VCaP (cell line): Measurements from ENCODE around the gene PLA1A.

ENCODE experiments used
- H3K27ac ChIP-seq: fragments of 450-650 bp; 2 replicates; pipeline ENCODE4 v1.5.1; 2017
- TF ChIP-seq, protein P1 (sequence below): fragments of 450-650 bp; conservative IDR thresholded peaks from 2 replicates; pipeline ENCODE4 v1.5.1; 2017; ENCODE audit warnings: mild to moderate bottlenecking, moderate library complexity

The PLA1A gene

DNA sequence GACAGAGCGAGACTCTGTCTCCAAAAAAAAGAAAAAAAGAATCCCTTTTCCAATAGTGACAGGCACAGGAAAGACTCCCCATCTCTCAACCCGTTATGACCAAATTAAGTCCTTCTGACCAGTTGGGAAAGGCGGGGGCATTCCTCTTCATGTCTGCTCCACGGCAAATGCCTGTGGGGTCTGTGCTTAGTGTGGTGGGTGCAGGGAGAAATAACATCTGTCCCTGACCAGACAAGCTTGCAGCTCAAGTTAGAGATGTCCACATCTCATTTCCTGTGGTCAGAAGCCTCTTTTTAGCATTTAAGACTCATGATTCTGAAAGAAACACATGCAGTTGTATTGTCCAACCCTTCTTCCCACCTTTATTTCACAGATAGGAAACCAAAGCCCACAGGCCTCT lies 16.2 kb downstream of the PLA1A start:
- H3K27ac ChIP-seq, result no peak overlapping the region
- TF ChIP-seq, protein P1, sequence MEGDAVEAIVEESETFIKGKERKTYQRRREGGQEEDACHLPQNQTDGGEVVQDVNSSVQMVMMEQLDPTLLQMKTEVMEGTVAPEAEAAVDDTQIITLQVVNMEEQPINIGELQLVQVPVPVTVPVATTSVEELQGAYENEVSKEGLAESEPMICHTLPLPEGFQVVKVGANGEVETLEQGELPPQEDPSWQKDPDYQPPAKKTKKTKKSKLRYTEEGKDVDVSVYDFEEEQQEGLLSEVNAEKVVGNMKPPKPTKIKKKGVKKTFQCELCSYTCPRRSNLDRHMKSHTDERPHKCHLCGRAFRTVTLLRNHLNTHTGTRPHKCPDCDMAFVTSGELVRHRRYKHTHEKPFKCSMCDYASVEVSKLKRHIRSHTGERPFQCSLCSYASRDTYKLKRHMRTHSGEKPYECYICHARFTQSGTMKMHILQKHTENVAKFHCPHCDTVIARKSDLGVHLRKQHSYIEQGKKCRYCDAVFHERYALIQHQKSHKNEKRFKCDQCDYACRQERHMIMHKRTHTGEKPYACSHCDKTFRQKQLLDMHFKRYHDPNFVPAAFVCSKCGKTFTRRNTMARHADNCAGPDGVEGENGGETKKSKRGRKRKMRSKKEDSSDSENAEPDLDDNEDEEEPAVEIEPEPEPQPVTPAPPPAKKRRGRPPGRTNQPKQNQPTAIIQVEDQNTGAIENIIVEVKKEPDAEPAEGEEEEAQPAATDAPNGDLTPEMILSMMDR, result no peak

DNA sequence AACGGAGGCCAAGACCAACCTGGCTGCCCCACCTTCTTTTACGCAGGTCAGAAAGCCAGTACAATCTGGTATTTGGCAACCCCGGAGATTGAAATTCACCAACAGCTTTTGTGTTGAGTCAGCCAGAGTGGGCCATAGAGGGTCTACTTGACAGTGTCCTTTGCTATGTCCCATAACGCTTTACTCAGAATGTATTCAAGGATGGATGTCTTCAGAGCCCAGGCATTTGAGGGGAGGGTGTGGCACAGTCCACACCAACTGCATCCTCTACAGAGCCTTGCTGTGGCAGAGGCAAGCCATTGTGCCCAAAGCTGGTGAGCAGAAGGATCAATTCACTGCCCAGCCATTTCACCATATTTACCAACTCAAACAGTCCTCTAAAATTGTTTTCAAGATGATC lies 18.4 kb downstream of the PLA1A start:
- TF ChIP-seq, protein P1, result no peak
- no peak overlapping the region for H3K27ac ChIP-seq

DNA sequence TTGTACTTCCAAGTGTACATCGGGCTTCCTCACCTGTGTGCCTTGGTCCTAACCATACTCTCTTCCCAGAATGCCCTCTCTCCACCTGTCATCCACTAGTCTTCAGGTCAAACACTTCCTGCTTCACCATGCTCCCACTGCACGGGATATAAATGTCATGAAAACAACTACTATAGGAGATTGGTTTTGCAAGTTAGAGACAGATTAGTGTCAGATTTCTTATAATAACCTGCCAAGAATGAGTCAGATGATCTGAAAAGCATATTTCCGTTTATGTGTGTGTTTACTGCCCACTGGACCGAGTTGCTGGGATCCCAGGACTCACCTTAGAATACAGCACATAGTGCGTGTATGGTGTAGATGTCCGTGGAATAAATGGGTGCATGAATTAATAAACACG lies 21.4 kb downstream of the PLA1A start:
- no peak overlapping the region for H3K27ac ChIP-seq
- TF ChIP-seq, protein P1, result no peak

DNA sequence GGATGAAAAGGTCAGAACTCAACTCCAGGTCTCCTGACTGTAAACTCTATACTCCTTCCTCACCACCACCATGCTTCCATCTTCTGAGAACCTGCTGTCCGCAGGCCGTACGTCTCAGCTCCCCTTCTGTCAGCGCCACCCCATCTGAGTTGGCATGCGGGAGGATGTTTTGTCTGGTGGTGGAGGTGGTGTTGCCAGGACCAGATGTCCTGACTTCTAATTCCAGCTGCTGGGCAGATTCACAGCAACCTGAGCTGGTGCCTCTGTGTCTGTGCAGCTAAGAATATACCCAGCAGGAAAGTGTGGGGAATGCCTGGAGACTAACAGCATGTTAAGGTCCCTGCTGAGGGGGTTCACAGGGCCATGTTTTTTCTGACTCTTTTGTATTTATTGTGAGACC lies 23.2 kb downstream of the PLA1A start:
- TF ChIP-seq, protein P1, result no peak
- H3K27ac ChIP-seq, result no peak overlapping the region

DNA sequence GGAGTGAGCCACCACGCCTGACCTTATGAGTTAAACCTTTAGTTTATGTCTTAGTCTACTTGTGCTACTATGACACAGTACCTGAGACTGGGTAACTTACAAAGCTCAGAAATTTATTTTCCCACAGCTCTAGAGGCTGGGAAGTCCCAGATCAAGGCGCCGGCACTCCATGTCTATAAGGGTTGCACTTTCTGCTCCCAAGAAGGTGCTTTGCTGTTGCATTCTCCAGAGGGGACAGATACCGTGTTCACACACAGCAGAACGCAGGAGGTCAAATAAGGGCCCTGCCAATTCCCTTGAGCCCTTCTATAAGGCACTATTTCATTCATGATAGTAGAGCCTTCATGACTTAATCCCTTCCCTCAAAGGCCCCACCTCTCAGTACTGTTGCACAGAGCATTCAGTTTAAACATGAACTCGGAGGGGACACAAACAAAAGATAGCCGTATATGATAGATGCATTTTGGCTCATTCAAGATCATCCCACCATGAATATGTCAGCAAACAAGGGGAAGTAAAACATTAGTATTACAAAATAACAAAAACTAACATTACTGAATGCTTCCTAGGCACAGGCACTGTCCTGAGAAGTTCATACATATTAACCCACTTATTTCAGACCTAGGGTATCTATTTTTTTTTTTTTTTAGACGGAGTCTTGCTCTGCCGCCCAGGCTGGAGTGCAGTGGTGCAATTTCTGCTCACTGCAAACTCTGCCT lies 26.5 kb downstream of the PLA1A start:
- TF ChIP-seq, protein P1, result no peak
- no peak overlapping the region for H3K27ac ChIP-seq

DNA sequence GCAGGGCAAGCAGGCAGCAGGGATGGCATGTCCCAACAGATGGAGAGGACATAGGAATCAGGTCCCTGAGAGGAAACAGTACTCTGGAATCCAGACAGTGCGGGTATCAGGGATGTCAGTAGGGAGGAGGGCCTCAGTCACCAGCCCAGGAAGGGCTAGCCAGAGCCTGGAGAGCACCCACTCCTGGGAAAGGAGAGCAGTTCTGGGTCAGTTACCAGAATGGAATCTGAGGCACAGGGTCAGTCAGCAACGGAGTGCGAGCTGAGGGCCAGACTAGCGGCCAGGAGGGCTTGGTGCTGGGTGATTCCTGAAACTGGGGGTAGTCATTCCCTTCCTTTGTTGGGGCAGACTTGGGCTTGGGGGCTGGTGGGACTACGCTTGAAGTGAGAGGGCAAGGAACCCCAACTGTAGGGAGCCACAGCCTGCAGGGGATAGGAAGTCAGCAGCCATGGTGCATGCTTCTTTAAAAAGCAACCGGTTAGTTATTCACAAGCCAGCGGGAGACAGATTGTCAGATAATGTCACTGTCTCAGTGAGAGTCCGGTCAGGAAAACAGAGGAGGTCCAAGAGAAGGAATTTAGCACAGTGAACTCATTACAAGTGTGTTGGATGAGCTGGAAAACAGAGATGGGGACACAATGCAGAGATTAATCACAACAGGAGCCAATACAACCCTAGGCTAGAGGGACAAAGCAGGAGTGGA lies 27.9 kb downstream of the PLA1A start:
- TF ChIP-seq, protein P1, result no peak

DNA sequence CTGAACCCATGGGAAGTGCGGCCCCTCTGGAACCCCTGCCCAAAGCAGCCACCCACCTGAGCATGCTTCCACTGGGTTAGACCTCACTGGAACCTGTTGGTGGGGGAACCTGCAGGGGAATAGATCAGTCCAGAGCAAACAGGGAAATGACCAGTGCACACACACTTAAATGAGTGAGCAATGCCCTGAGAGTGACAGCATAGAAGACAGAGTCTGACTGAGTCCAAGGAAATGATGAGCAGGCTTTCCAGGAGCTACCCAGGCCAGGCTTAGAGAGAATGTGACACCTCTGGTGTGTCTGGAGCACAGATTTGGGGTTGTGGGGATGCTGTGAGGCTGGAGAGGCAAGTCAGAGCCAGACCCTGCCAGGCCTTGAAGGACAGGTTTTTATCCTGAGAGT lies 28.5 kb downstream of the PLA1A start:
- TF ChIP-seq, protein P1, result no peak
- no peak overlapping the region for H3K27ac ChIP-seq

More for the DNA sequence above, 27.9 kb downstream of the PLA1A start:
- no peak overlapping the region for H3K27ac ChIP-seq
